Astrocyte (in vitro differentiated cells and primary cell): ENCODE measurements around the gene HSPA12B.

Source experiments
- CTCF ChIP-seq: IDR thresholded peaks from 2 replicates; pipeline ENCODE4 v1.5.1; 2011; ENCODE audit warnings: low read depth, mild to moderate bottlenecking, inconsistent platforms, low read length, moderate library complexity; ENCODE audit not compliant: insufficient read depth
- EZH2 ChIP-seq: IDR thresholded peaks from 2 replicates; pipeline ENCODE4 v1.6.1; 2012; ENCODE audit warnings: mild to moderate bottlenecking, low read length, inconsistent platforms; ENCODE audit not compliant: insufficient read depth

- TF ChIP-seq CTCF (no peak), EZH2 (no peak)
Measured at GRCh38 chr20:3739054-3739925, 6.8 kb downstream of the HSPA12B start.
